ENCODE measurements around the gene TRIM23. TPM values are rescaled to one million over a fixed set of nuclear protein-coding genes. Genes with fewer than 3 reads are reported as not detected.
A peak's percentile ranks its signal among the peaks of the same experiment; 100 is the strongest.
"Not testable (repeated sequence)": the region's sequence is repeated elsewhere in the genome, so short reads cannot be mapped to it uniquely, and the experiment has no call there.

Gene TRIM23
- total RNA-seq, 2 experiments from 2014 or later, result 13.6 to 14.6 TPM

DNA sequence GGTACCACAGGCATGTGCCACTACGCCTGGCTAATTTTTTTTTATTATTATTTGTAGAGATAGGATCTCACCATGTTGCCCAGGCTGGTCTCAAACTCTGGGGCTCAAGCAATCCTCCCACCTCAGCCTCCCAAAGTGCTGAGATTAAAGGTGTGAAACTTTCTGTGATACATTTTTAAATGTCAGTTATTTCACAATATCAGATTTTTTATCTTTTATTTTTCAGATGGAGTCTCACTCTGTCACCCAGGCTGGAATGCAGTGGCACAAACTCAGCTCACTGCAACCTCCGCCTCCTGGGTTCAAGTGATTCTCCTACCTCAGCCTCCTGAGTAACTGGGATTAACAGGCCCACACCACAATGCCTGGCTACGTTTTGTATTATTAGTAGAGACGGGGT, 2.2 kb downstream of the TRIM23 start:
- POLR2A ChIA-PET; DNase-seq; H3K27ac Mint-ChIP-seq; H3K4me3 Mint-ChIP-seq; H3K27me3 Mint-ChIP-seq; ATAC-seq (ENCODE audit: low read depth); H3K9me3 Mint-ChIP-seq; H3K36me3 Mint-ChIP-seq: not testable (repeated sequence)
- peaks cover 28% of the 10 kb centered on the region for H3K4me1 Mint-ChIP-seq

DNA sequence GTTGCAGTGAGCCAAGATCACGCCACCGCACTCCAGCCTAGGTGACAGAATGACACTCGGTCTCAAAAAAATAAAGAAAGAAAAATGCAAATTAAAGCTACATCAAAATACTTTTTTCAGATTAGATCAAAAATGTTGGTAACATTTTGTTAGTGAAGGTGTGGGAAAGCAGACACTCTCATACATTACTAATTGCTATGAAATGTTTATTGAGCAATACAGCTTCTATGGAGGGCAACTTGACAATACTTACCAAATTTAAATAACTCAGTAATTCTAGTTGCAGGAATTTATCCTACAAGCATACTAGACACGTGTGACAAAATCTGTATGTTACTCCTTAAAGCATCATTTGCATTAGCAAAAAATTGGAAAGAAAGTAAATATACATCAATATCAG, 4.1 kb downstream of the TRIM23 start:
- DNase-seq, result no peak
- Mint-ChIP-seq H3K9me3 (no peaks in the 10 kb centered on the region), H3K4me1 (peaks cover 20% of the 10 kb centered on the region), H3K27me3 (no peaks in the 10 kb centered on the region), H3K4me3 (no peak overlapping the region), H3K27ac (no peak overlapping the region), H3K36me3 (peaks cover 12% of the 10 kb centered on the region)
- ATAC-seq (ENCODE audit: low read depth), result no peak
- POLR2A ChIA-PET, result no interaction called here

DNA sequence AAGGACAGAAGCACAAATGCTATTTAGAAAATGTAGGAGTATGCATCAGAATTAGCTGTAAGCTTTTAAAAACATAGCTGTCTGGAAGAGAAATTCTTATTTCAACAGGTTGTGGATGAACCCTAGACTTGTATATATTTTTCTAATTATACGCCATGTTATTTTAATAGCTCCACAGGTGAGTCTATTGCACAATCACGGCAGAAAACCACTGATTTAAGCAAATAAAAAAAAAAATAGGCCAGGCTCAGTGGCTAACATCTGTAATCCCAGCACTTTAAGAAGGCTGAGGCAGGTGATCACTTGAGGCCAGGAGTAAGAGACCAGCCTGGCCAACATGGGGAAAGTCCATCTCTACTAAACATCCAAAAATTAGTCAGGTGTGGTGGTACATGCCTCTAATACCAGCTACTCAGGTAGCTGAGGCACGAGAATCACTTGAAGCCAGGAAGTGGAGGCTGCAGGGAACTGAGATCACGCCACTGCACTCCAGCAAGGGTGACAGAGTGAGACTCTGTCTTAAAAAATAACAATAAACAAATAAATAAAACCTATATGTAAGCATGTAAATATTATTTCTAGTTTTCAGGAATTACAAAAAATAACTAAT, 11.7 kb downstream of the TRIM23 start:
- Mint-ChIP-seq H3K9me3 (no peaks in the 10 kb centered on the region), H3K4me1 (no peaks in the 10 kb centered on the region), H3K36me3 (peaks cover 31% of the 10 kb centered on the region), H3K4me3 (no peak overlapping the region), H3K27ac (no peak overlapping the region), H3K27me3 (no peaks in the 10 kb centered on the region)
- ATAC-seq (ENCODE audit: low read depth), result no peak
- no peak for DNase-seq
- POLR2A ChIA-PET, result no interaction called here

DNA sequence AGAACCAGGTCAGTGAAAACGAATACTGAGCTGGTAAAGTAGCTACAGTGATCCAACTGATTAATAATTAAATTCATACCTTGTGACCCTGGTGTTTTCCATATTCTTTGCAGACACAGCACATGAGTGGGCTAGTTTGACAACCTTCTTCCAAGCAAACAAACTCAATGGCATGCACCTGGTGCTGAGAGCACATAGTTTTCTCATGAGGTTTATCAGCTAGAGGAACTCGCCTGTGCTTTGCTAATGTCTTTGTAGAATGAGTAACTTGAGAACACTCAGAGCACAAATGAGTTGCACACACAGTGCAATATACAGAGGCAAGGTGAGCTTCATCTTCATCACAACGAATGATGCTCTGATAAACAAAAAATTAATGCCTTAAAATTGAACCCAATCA, 12.6 kb downstream of the TRIM23 start:
- H3K9me3 Mint-ChIP-seq, result no peaks in the 10 kb centered on the region
- POLR2A ChIA-PET, result no interaction called here
- H3K27me3 Mint-ChIP-seq, result peaks cover under 1% of the 10 kb centered on the region
- DNase-seq (no peak), ATAC-seq (ENCODE audit: low read depth) (no peak)
- no peak overlapping the region for H3K4me3 Mint-ChIP-seq
- H3K27ac Mint-ChIP-seq, result no peak overlapping the region
- H3K4me1 Mint-ChIP-seq, result no peaks in the 10 kb centered on the region
- peaks cover 37% of the 10 kb centered on the region for H3K36me3 Mint-ChIP-seq

DNA sequence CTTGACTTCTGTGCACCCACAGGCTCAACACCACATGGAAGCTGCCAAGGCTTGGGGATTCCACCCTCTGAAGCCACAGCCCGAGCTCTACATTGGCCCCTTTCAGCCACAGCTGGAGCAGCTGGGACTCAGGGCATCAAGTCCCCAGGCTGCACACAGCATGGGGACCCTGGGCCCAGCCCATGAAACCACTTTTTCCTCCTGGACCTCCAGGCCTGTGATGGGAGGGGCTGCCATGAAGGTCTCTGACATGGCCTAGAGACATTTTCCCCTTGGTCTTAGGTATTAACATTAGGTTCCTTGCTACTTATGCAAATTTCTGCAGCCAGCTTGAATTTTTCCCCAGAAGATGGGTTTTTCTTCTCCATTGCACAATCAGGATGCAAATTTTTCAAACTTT, 22.4 kb downstream of the TRIM23 start:
- H3K4me1 Mint-ChIP-seq; H3K27ac Mint-ChIP-seq; POLR2A ChIA-PET; DNase-seq; ATAC-seq (ENCODE audit: low read depth); H3K4me3 Mint-ChIP-seq; H3K27me3 Mint-ChIP-seq: not testable (repeated sequence)
- Mint-ChIP-seq H3K36me3 (peaks cover 69% of the 10 kb centered on the region), H3K9me3 (peaks cover 11% of the 10 kb centered on the region)

DNA sequence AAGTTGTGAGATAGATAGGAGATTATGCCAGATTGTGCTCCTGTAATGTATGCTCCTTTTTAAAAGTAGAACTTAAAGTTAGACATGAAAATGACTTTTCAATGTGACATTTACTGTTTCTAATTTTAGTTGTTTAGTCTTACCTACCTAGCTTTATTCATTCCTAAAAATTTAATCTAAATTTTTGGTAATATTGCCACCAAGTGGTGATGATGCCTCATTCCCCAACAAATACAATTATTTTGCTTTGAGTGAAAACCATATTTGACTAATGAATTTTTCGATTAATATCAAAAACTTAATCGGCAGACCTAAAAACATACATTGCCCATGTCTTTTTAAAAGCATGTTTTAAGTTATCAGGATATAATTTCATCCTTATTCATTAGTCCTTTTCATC, 35.4 kb downstream of the TRIM23 start:
- ATAC-seq (ENCODE audit: low read depth) (no peak), DNase-seq (no peak)
- Mint-ChIP-seq H3K27ac (no peak overlapping the region), H3K9me3 (no peaks in the 10 kb centered on the region), H3K4me1 (peaks cover 2% of the 10 kb centered on the region), H3K4me3 (no peak overlapping the region), H3K27me3 (no peaks in the 10 kb centered on the region), H3K36me3 (peaks cover 20% of the 10 kb centered on the region)
- POLR2A ChIA-PET, result interaction anchor here (0.7 kb wide), 1 partner anchor 485 kb away, joined by 3 read pairs; no protein-coding TSS in a partner anchor

DNA sequence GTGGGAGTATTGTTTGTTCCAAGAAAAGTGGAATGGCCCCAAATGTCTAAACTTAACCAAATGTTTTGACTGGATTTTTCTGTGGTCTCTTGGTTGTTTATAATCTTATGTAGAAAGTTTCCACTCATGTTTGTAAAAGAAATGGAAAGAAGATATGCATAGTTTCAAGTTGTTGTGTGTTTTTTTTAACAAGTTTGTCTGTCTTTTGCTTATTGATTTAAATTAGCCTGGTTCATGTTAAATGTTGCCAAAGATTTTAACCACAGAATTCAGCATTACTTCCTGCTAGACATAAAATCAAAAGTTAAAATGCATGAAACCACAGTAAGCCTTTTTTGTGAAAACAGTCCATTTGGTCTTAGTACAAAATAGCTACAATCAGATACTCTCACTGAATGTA, 47.0 kb downstream of the TRIM23 start:
- Mint-ChIP-seq H3K27me3 (no peaks in the 10 kb centered on the region), H3K9me3 (no peaks in the 10 kb centered on the region), H3K36me3 (peaks cover 30% of the 10 kb centered on the region), H3K4me1 (peaks cover 10% of the 10 kb centered on the region), H3K27ac (no peak overlapping the region), H3K4me3 (no peak overlapping the region)
- DNase-seq (no peak), ATAC-seq (ENCODE audit: low read depth) (no peak)
- POLR2A ChIA-PET, result no interaction called here

DNA sequence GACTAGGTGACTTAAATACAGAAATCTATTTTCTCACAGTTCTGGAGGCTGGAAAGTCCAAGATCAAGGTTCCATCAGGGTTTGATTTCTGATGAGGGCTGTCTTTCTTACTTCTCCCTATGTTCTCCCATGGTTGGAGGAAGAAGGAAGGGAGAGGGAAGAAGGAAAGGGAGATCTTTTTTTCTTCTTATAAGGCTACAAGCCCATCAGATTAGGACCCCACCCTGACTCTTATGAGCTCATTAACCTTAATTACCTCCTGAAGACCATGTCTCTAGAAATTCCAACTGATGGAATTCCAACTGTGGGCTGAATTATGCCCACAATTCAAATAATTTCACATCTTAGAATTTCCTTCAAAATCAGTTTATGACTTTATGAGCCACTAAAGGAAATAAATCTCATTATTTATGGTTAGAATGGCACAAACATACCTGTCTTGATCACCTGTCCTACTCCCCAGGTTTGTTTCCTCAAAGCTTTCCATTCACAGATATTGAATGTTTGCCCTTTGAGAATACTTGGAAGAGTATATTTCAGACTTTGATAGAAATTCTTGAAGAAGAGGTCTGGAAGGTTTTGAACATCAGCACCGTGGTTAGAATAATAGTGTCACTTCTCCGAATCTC, 53.4 kb downstream of the TRIM23 start:
- POLR2A ChIA-PET, result no interaction called here
- Mint-ChIP-seq H3K27me3 (no peaks in the 10 kb centered on the region), H3K27ac (no peak overlapping the region), H3K4me1 (peaks cover 16% of the 10 kb centered on the region), H3K9me3 (no peaks in the 10 kb centered on the region), H3K36me3 (peaks cover 14% of the 10 kb centered on the region), H3K4me3 (no peak overlapping the region)
- ATAC-seq (ENCODE audit: low read depth) (no peak), DNase-seq (no peak)

DNA sequence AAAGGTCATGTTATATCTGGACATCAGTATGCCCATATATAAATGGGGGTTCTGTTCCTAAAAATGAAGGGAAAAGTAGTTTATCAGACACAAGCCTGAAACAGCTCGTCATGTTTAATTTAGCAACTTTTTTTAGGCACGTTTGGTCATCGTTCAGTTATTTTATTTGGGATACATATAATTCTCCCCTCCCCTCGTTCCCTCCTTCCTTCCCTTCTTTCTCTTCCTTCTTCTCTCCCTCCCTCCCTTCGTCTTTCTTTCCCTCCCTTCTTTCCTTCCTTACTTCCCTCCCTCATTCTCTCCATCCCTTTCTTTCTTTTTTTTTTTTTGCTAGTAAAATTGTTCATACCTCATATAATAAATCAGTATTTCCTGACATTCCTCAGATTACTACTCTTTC, 57.6 kb downstream of the TRIM23 start:
- Mint-ChIP-seq H3K4me3 (no peak overlapping the region), H3K4me1 (peaks cover 35% of the 10 kb centered on the region), H3K27ac (peak overlapping the region; percentile 3), H3K27me3 (no peaks in the 10 kb centered on the region), H3K36me3 (peaks cover 13% of the 10 kb centered on the region), H3K9me3 (no peaks in the 10 kb centered on the region)
- no peak for ATAC-seq (ENCODE audit: low read depth)
- POLR2A ChIA-PET, result no interaction called here
- no peak for DNase-seq

DNA sequence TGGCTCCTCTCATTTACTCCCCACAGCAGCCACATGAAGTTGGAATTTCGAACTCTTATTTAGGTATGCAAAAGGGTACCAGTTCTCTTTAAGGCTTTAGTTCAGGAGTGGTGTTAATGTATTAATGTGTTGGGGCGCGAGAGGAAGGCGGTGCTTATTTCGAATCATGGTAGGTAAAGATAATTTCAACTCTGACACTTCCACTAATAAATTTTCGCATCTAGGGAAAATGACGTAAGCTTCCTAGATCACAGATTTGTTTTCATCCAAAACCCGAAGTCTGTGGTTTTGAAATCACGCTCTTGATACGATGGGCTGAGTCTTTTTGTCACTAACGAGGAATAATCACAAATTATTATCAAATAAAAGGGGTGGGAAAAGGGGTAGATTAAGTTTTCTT, 60.4 kb downstream of the TRIM23 start:
- Mint-ChIP-seq H3K4me3 (peak overlapping the region; percentile 96), H3K36me3 (peaks cover 26% of the 10 kb centered on the region), H3K27me3 (no peaks in the 10 kb centered on the region), H3K4me1 (peaks cover 46% of the 10 kb centered on the region), H3K9me3 (no peaks in the 10 kb centered on the region), H3K27ac (peak overlapping the region; percentile 99)
- POLR2A ChIA-PET, result interaction anchor here (1.2 to 3.1 kb wide), 8 partner anchors 13 to 528 kb away, joined by 3 to 36 read pairs (median 6); partner anchors contain the start of genes ADAMTS6, NLN, SGTB and SHLD3
- no peak for ATAC-seq (ENCODE audit: low read depth)
- no peak for DNase-seq

DNA sequence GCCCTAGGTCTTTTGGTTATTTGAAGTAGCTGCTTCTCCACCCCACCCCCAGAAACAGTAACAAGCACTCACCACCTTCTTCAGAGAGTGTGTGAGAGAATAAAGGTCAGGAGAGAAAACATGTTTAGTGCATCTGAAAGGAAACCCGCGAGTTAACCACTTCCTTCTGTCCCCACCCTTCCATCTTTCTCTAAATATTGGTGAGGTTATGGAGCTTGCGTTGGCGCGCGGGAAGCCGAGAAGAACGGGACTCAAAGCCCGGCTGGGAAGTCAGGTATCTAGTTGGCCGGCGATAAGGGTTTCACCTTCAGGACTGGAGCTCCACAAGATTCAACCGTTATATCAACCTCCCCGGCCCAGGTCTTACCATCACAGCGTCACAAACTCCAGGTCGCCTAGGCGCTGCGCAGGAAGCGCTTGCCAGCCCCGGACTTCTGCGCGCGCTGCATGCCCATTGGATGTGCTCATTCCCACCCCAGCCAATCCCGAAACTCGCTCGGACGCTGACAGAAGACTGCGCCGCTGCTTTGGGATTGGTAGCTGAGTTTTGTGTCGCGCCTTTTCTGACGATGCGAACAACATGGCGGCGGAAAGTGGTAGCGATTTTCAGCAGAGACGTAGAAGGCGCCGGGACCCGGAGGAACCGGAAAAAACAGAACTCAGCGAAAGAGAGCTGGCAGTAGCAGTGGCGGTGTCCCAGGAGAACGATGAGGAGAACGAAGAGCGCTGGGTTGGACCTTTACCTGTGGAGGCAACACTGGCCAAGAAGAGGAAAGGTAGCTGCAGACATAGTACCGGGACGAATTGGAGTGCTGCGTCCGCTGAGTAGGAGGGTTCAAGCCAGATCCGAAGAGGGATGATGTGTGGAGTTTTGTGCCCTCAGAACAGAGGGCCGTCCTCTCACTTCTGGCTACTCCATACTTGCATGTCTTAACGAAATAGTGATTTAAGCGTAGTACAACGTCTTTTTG, 61.1 kb downstream of the TRIM23 start, which contains the start of the genes CENPK and PPWD1:
Gene CENPK (minus strand): TSS at position 438 of the 971 bp plus-strand sequence. CDS start 8,261 bp downstream, outside the sequence.
Gene PPWD1 (plus strand): TSS at position 566 of the 971 bp plus-strand sequence. CDS start 15 bp downstream, at position 581.
- Mint-ChIP-seq H3K4me1 (peaks cover 46% of the 10 kb centered on the region), H3K4me3 (peak within 1 kb of the TSS; percentile 96), H3K27me3 (no peaks in the 10 kb centered on the region), H3K9me3 (no peaks in the 10 kb centered on the region), H3K27ac (peak within 1 kb of the TSS; percentile 99), H3K36me3 (peaks cover 32% of the 10 kb centered on the region)
- POLR2A ChIA-PET, result interaction anchor here (0.8 to 3.1 kb wide), 19 partner anchors 9 to 1266 kb away, joined by 3 to 36 read pairs (median 5); partner anchors contain the start of genes ADAMTS6, ERBIN, NLN and SGTB
- ATAC-seq (ENCODE audit: low read depth), result peak; percentile 98
- peak; percentile 92 for DNase-seq

DNA sequence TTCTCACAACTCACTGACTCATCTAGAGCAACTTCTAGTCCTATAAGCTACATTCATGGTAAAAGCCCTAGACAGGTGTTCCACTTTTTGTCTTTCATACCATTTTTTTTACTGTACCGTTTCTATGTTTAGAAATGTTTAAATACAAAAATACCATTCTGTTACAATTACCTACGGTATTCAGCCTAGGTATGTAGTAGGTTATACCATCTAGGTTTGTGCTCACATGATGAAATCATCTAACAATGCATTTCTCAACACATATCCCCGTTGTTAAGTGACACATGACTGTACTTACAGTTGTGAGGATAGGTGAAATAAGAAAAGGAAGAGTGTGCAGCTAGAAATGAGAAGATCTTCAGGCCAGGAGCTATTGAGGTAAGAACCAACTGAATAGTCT, 67.4 kb downstream of the TRIM23 start:
- Mint-ChIP-seq H3K27ac (no peak overlapping the region), H3K4me3 (no peak overlapping the region), H3K36me3 (peaks cover 46% of the 10 kb centered on the region), H3K27me3 (no peaks in the 10 kb centered on the region), H3K4me1 (peaks cover 29% of the 10 kb centered on the region), H3K9me3 (no peaks in the 10 kb centered on the region)
- ATAC-seq (ENCODE audit: low read depth), result no peak
- POLR2A ChIA-PET, result no interaction called here
- no peak for DNase-seq

DNA sequence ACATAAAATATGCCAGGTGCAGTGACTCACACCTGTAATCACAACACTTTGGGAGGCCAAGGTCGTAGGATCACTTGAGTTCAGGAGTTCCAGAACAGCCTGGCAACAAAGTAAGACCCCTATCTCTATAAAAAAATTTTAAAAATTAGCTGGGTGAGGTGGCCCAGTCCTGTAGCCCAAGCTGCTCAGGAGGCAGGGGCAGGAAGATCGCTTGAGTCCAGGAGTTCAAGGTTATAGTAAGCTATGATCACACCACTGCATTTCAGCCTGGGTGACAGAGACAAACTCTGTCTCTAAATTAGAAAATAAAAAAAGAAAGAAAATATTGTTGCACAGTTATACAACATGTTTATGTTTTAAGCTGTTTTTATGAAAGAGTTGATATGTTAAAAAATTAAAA, 68.0 kb downstream of the TRIM23 start:
- Mint-ChIP-seq H3K4me3 (no peak overlapping the region), H3K27me3 (no peaks in the 10 kb centered on the region), H3K9me3 (no peaks in the 10 kb centered on the region), H3K36me3 (peaks cover 42% of the 10 kb centered on the region), H3K4me1 (peaks cover 25% of the 10 kb centered on the region), H3K27ac (no peak overlapping the region)
- POLR2A ChIA-PET, result no interaction called here
- ATAC-seq (ENCODE audit: low read depth), result no peak
- DNase-seq, result no peak

All from activated naive CD8-positive, alpha-beta T cell treated with anti-CD3 and anti-CD28 coated beads, Interleukin-2, amount 10 ng/mL, durations not matched to agents 7 days and 5 days (primary cell).